ENCODE results near the gene THOC3. TPM values are rescaled to one million over a fixed set of nuclear protein-coding genes. Genes with fewer than 3 reads are reported as not detected.
"Not testable (repeated sequence)": the region's sequence is repeated elsewhere in the genome, so short reads cannot be mapped to it uniquely, and the experiment has no call there.

THOC3 gene
- total and polyA plus RNA-seq, 2 donors (not counting 1 experiment from before 2014, with no cell fraction given), result 30.9 to 31.7 TPM

- DNase-seq; H3K36me3 ChIP-seq (replicated peaks in 1 of 2; ENCODE audit: control extremely low read depth in 1 of 2, control insufficient read depth in 1 of 2, extremely low read depth in 1 of 2, insufficient read depth in 2 of 2, low read length in 1 of 2); ATAC-seq (ENCODE audit: low read depth); H3K27ac ChIP-seq (ENCODE audit: low read length in 2 of 2); CTCF ChIA-PET; H3K27me3 Mint-ChIP-seq; H4K20me1 ChIP-seq (ENCODE audit: control insufficient read depth, insufficient read depth, low read length, poor library complexity, severe bottlenecking); H3K4me2 ChIP-seq (replicated peaks; ENCODE audit: low read depth, low read length, poor library complexity, severe bottlenecking); H3K27me3 ChIP-seq (replicated peaks in 1 of 4; ENCODE audit: control extremely low read depth in 1 of 4, control insufficient read depth in 3 of 4, insufficient read depth in 4 of 4, low read length in 3 of 4); H3K4me1 Mint-ChIP-seq; H3K27ac Mint-ChIP-seq; intact Hi-C loops (cut with micrococcal nuclease); H3K9me3 Mint-ChIP-seq (ENCODE audit: insufficient read depth); H3K4me3 ChIP-seq (ENCODE audit: control extremely low read depth in 1 of 5, extremely low read depth in 1 of 5, insufficient read depth in 1 of 5, low read depth in 2 of 5, low read length in 4 of 5); H3K79me2 ChIP-seq (ENCODE audit: control insufficient read depth, insufficient read depth, low read length); H3K4me3 Mint-ChIP-seq; H2AFZ ChIP-seq (ENCODE audit: insufficient read depth, low read depth, low read length, poor library complexity, severe bottlenecking); H3K9ac ChIP-seq (ENCODE audit: low read length); H3K4me1 ChIP-seq (ENCODE audit: control insufficient read depth in 2 of 2, insufficient read depth in 2 of 2, low read length in 2 of 2); POLR2A ChIA-PET; H3K9me3 ChIP-seq (ENCODE audit: control extremely low read depth in 1 of 3, control insufficient read depth in 2 of 3, insufficient read depth in 1 of 3, low read length in 2 of 3): not testable (repeated sequence)
- WGBS (ENCODE audit: insufficient coverage), result 100% methylated on average over 1 of the region's 6 CpGs
These were observed 14.0 kb downstream of the THOC3 start for GRCh38 chr5:175954107-175954506.

GRCh38 chr5:175952810-175953209 lies 15.3 kb downstream of the THOC3 start:
- POLR2A ChIA-PET; H4K20me1 ChIP-seq (ENCODE audit: control insufficient read depth, insufficient read depth, low read length, poor library complexity, severe bottlenecking); H3K27me3 ChIP-seq (replicated peaks in 1 of 4; ENCODE audit: control extremely low read depth in 1 of 4, control insufficient read depth in 3 of 4, insufficient read depth in 4 of 4, low read length in 3 of 4); H3K79me2 ChIP-seq (ENCODE audit: control insufficient read depth, insufficient read depth, low read length); DNase-seq; H3K9me3 ChIP-seq (ENCODE audit: control extremely low read depth in 1 of 3, control insufficient read depth in 2 of 3, insufficient read depth in 1 of 3, low read length in 2 of 3); H3K4me3 Mint-ChIP-seq; H3K27ac Mint-ChIP-seq; intact Hi-C loops (cut with micrococcal nuclease); H3K4me1 Mint-ChIP-seq; H3K4me1 ChIP-seq (ENCODE audit: control insufficient read depth in 2 of 2, insufficient read depth in 2 of 2, low read length in 2 of 2); H3K27ac ChIP-seq (ENCODE audit: low read length in 2 of 2); H3K9me3 Mint-ChIP-seq (ENCODE audit: insufficient read depth); H3K36me3 ChIP-seq (replicated peaks in 1 of 2; ENCODE audit: control extremely low read depth in 1 of 2, control insufficient read depth in 1 of 2, extremely low read depth in 1 of 2, insufficient read depth in 2 of 2, low read length in 1 of 2); H3K4me3 ChIP-seq (ENCODE audit: control extremely low read depth in 1 of 5, extremely low read depth in 1 of 5, insufficient read depth in 1 of 5, low read depth in 2 of 5, low read length in 4 of 5); H3K27me3 Mint-ChIP-seq; ATAC-seq (ENCODE audit: low read depth); H3K9ac ChIP-seq (ENCODE audit: low read length); CTCF ChIA-PET; H3K4me2 ChIP-seq (replicated peaks; ENCODE audit: low read depth, low read length, poor library complexity, severe bottlenecking); H2AFZ ChIP-seq (ENCODE audit: insufficient read depth, low read depth, low read length, poor library complexity, severe bottlenecking): not testable (repeated sequence)
- no CpG with 5 or more reads among the region's 8 CpGs for WGBS (ENCODE audit: insufficient coverage)

- H3K27ac ChIP-seq (ENCODE audit: low read length in 2 of 2); H3K27me3 Mint-ChIP-seq; H3K4me2 ChIP-seq (replicated peaks; ENCODE audit: low read depth, low read length, poor library complexity, severe bottlenecking); H3K27me3 ChIP-seq (replicated peaks in 1 of 4; ENCODE audit: control extremely low read depth in 1 of 4, control insufficient read depth in 3 of 4, insufficient read depth in 4 of 4, low read length in 3 of 4); H3K9ac ChIP-seq (ENCODE audit: low read length); H3K79me2 ChIP-seq (ENCODE audit: control insufficient read depth, insufficient read depth, low read length); H3K9me3 ChIP-seq (ENCODE audit: control extremely low read depth in 1 of 3, control insufficient read depth in 2 of 3, insufficient read depth in 1 of 3, low read length in 2 of 3); DNase-seq; H3K4me1 Mint-ChIP-seq; POLR2A ChIA-PET; H2AFZ ChIP-seq (ENCODE audit: insufficient read depth, low read depth, low read length, poor library complexity, severe bottlenecking); H4K20me1 ChIP-seq (ENCODE audit: control insufficient read depth, insufficient read depth, low read length, poor library complexity, severe bottlenecking); H3K27ac Mint-ChIP-seq; H3K9me3 Mint-ChIP-seq (ENCODE audit: insufficient read depth); CTCF ChIA-PET; H3K4me1 ChIP-seq (ENCODE audit: control insufficient read depth in 2 of 2, insufficient read depth in 2 of 2, low read length in 2 of 2); H3K4me3 Mint-ChIP-seq; H3K36me3 ChIP-seq (replicated peaks in 1 of 2; ENCODE audit: control extremely low read depth in 1 of 2, control insufficient read depth in 1 of 2, extremely low read depth in 1 of 2, insufficient read depth in 2 of 2, low read length in 1 of 2); intact Hi-C loops (cut with micrococcal nuclease); H3K4me3 ChIP-seq (ENCODE audit: control extremely low read depth in 1 of 5, extremely low read depth in 1 of 5, insufficient read depth in 1 of 5, low read depth in 2 of 5, low read length in 4 of 5): not testable (repeated sequence)
- peak; percentile 90 for ATAC-seq (ENCODE audit: low read depth)
- WGBS (ENCODE audit: insufficient coverage), result no CpG with 5 or more reads among the region's 12 CpGs
These were observed 16.7 kb downstream of the THOC3 start for GRCh38 chr5:175951339-175951969.

GRCh38 chr5:175948329-175949108 lies 19.6 kb downstream of the THOC3 start:
- WGBS (ENCODE audit: insufficient coverage), result no CpG with 5 or more reads among the region's 10 CpGs
- H3K27ac Mint-ChIP-seq; H3K9me3 ChIP-seq (ENCODE audit: control extremely low read depth in 1 of 3, control insufficient read depth in 2 of 3, insufficient read depth in 1 of 3, low read length in 2 of 3); H3K9ac ChIP-seq (ENCODE audit: low read length); H3K4me2 ChIP-seq (replicated peaks; ENCODE audit: low read depth, low read length, poor library complexity, severe bottlenecking); H4K20me1 ChIP-seq (ENCODE audit: control insufficient read depth, insufficient read depth, low read length, poor library complexity, severe bottlenecking); H3K27me3 Mint-ChIP-seq; CTCF ChIA-PET; POLR2A ChIA-PET; H3K79me2 ChIP-seq (ENCODE audit: control insufficient read depth, insufficient read depth, low read length); H3K4me3 ChIP-seq (ENCODE audit: control extremely low read depth in 1 of 5, extremely low read depth in 1 of 5, insufficient read depth in 1 of 5, low read depth in 2 of 5, low read length in 4 of 5); intact Hi-C loops (cut with micrococcal nuclease); ATAC-seq (ENCODE audit: low read depth); H2AFZ ChIP-seq (ENCODE audit: insufficient read depth, low read depth, low read length, poor library complexity, severe bottlenecking); H3K27ac ChIP-seq (ENCODE audit: low read length in 2 of 2); H3K36me3 ChIP-seq (replicated peaks in 1 of 2; ENCODE audit: control extremely low read depth in 1 of 2, control insufficient read depth in 1 of 2, extremely low read depth in 1 of 2, insufficient read depth in 2 of 2, low read length in 1 of 2); H3K4me3 Mint-ChIP-seq; H3K4me1 ChIP-seq (ENCODE audit: control insufficient read depth in 2 of 2, insufficient read depth in 2 of 2, low read length in 2 of 2); H3K9me3 Mint-ChIP-seq (ENCODE audit: insufficient read depth); H3K4me1 Mint-ChIP-seq; H3K27me3 ChIP-seq (replicated peaks in 1 of 4; ENCODE audit: control extremely low read depth in 1 of 4, control insufficient read depth in 3 of 4, insufficient read depth in 4 of 4, low read length in 3 of 4); DNase-seq: not testable (repeated sequence)

Data from B cell (primary cell).